SJSA1 (cell line): ENCODE data around the gene CRACR2B. TPM values are rescaled to one million over a fixed set of nuclear protein-coding genes. Genes with fewer than 3 reads are reported as not detected.

Experiments
- DNase-seq, 2 experiments: peaks; one replicate each; pipeline ENCODE4 v3.0.0-alpha.2; 2015 to 2020; ENCODE audit warnings: low spot score in 2 of 2, low read depth in 1 of 2
- H3K27ac ChIP-seq: fragments of 250-450 bp; sonication (Bioruptor Pico); 2 replicates; pipeline ENCODE4 v1.5.1; 2020; ENCODE audit warnings: mild to moderate bottlenecking, moderate library complexity
- H3K27me3 ChIP-seq: fragments of 250-450 bp; sonication (Bioruptor Pico); replicated peaks from 2 replicates; pipeline ENCODE4 v1.5.1; 2020; ENCODE audit warnings: mild to moderate bottlenecking, moderate library complexity
- H3K36me3 ChIP-seq: fragments of 250-450 bp; sonication (Bioruptor Pico); 2 replicates; pipeline ENCODE4 v1.5.1; 2020; ENCODE audit warnings: mild to moderate bottlenecking
- H3K4me1 ChIP-seq: fragments of 250-450 bp; sonication (Bioruptor Pico); replicated peaks from 2 replicates; pipeline ENCODE4 v1.6.1; 2021; ENCODE audit warnings: mild to moderate bottlenecking
- H3K4me3 ChIP-seq: fragments of 250-450 bp; sonication (Bioruptor Pico); 2 replicates; pipeline ENCODE4 v1.5.1; 2020; ENCODE audit warnings: mild to moderate bottlenecking
- H3K9me3 ChIP-seq: fragments of 250-450 bp; sonication (Bioruptor Pico); replicated peaks from 2 replicates; pipeline ENCODE4 v1.5.1; 2020; ENCODE audit warnings: mild to moderate bottlenecking
- total RNA-seq: library from RNA; depleted of rRNA; stranded (reverse); fragments of >200 nt; shearing (Covaris generic); gene quantifications from 2 replicates; pipeline ENCODE4 v1.2.3, GENCODE V29; 2014

Gene CRACR2B
- total RNA-seq, 1 experiment from 2014 or later, result not detected

- H3K36me3 ChIP-seq, result no peaks in the 10 kb centered on the region
- H3K9me3 ChIP-seq, result no peaks in the 10 kb centered on the region
- H3K4me1 ChIP-seq, result peaks cover 15% of the 10 kb centered on the region
- no peak overlapping the region for H3K4me3 ChIP-seq
- peaks cover 6% of the 10 kb centered on the region for H3K27me3 ChIP-seq
- H3K27ac ChIP-seq, result no peak overlapping the region
- DNase-seq, result no peak
These were observed 3.3 kb upstream of the CRACR2B start for GRCh38 chr11:824292-824880.

GRCh38 chr11:824942-825341, 2.8 kb upstream of the CRACR2B start:
- Histone ChIP-seq H3K27me3 (peaks cover 11% of the 10 kb centered on the region), H3K36me3 (no peaks in the 10 kb centered on the region), H3K27ac (no peak overlapping the region), H3K4me3 (no peak overlapping the region), H3K9me3 (no peaks in the 10 kb centered on the region), H3K4me1 (peaks cover 20% of the 10 kb centered on the region)
- no peak for DNase-seq

GRCh38 chr11:825366-826226, 2.1 kb upstream of the CRACR2B start:
- Histone ChIP-seq H3K27ac (no peak overlapping the region), H3K4me1 (peaks cover 21% of the 10 kb centered on the region), H3K9me3 (no peaks in the 10 kb centered on the region), H3K36me3 (no peaks in the 10 kb centered on the region), H3K4me3 (no peak overlapping the region), H3K27me3 (peaks cover 18% of the 10 kb centered on the region)
- no peak for DNase-seq

GRCh38 chr11:826227-826621, 1.5 kb upstream of the CRACR2B start:
- Histone ChIP-seq H3K4me3 (no peak overlapping the region), H3K36me3 (no peaks in the 10 kb centered on the region), H3K9me3 (no peaks in the 10 kb centered on the region), H3K27ac (no peak overlapping the region), H3K27me3 (peaks cover 22% of the 10 kb centered on the region), H3K4me1 (peaks cover 18% of the 10 kb centered on the region)
- no peak for DNase-seq

- Histone ChIP-seq H3K4me3 (no peak overlapping the region), H3K27ac (no peak overlapping the region), H3K4me1 (peaks cover 18% of the 10 kb centered on the region), H3K36me3 (no peaks in the 10 kb centered on the region), H3K9me3 (no peaks in the 10 kb centered on the region), H3K27me3 (peaks cover 22% of the 10 kb centered on the region)
- no peak for DNase-seq
These were observed 928 bp upstream of the CRACR2B start for GRCh38 chr11:826836-827145.

GRCh38 chr11:827146-827896, 398 bp upstream of the CRACR2B start:
- Histone ChIP-seq H3K4me3 (no peak overlapping the region), H3K27me3 (peaks cover 22% of the 10 kb centered on the region), H3K27ac (no peak overlapping the region), H3K36me3 (no peaks in the 10 kb centered on the region), H3K9me3 (no peaks in the 10 kb centered on the region), H3K4me1 (peaks cover 23% of the 10 kb centered on the region)
- DNase-seq, result no peak

- no peak for DNase-seq
- no peak overlapping the region for H3K4me3 ChIP-seq
- H3K27ac ChIP-seq, result no peak overlapping the region
These were observed 922 bp downstream of the CRACR2B start for GRCh38 chr11:828506-829175.

GRCh38 chr11:829176-829846, 1.6 kb downstream of the CRACR2B start:
- 0 out of 2 replicates have a peak, but pooled peaks cover 5% of the 10 kb centered on the region for H3K36me3 ChIP-seq
- peaks cover 36% of the 10 kb centered on the region for H3K4me1 ChIP-seq
- H3K4me3 ChIP-seq, result no peak overlapping the region
- H3K27ac ChIP-seq, result no peak overlapping the region
- H3K27me3 ChIP-seq, result peaks cover 22% of the 10 kb centered on the region
- no peaks in the 10 kb centered on the region for H3K9me3 ChIP-seq
- DNase-seq, result no peak

More at GRCh38 chr11:828506-829175, 922 bp downstream of the CRACR2B start:
- Histone ChIP-seq H3K4me1 (peaks cover 29% of the 10 kb centered on the region), H3K27me3 (peaks cover 22% of the 10 kb centered on the region), H3K9me3 (no peaks in the 10 kb centered on the region), H3K36me3 (0 out of 2 replicates have a peak, but pooled peaks cover 2% of the 10 kb centered on the region)

GRCh38 chr11:829847-830294, 2.2 kb downstream of the CRACR2B start:
- no peak overlapping the region; the same call in 1 of the 2 replicates for H3K4me3 ChIP-seq
- no peak for DNase-seq
- H3K4me1 ChIP-seq, result peaks cover 42% of the 10 kb centered on the region
- no peaks in the 10 kb centered on the region for H3K9me3 ChIP-seq
- H3K36me3 ChIP-seq, result 0 out of 2 replicates have a peak, but pooled peaks cover 5% of the 10 kb centered on the region
- peaks cover 22% of the 10 kb centered on the region for H3K27me3 ChIP-seq
- H3K27ac ChIP-seq, result no peak overlapping the region

- H3K36me3 ChIP-seq, result 0 out of 2 replicates have a peak, but pooled peaks cover 5% of the 10 kb centered on the region
- no peaks in the 10 kb centered on the region for H3K9me3 ChIP-seq
- no peak overlapping the region for H3K27ac ChIP-seq
- H3K27me3 ChIP-seq, result peaks cover 22% of the 10 kb centered on the region
- no peak overlapping the region; the same call in 1 of the 2 replicates for H3K4me3 ChIP-seq
- DNase-seq, result no peak
- H3K4me1 ChIP-seq, result peaks cover 47% of the 10 kb centered on the region
These were observed 2.8 kb downstream of the CRACR2B start for GRCh38 chr11:830295-831117.

- DNase-seq, result no peak
- no peak overlapping the region for H3K4me3 ChIP-seq
- no peaks in the 10 kb centered on the region for H3K9me3 ChIP-seq
- peaks cover 47% of the 10 kb centered on the region for H3K4me1 ChIP-seq
- H3K27me3 ChIP-seq, result peaks cover 22% of the 10 kb centered on the region
- no peak overlapping the region for H3K27ac ChIP-seq
- peaks cover 7% of the 10 kb centered on the region for H3K36me3 ChIP-seq
These were observed 3.6 kb downstream of the CRACR2B start for GRCh38 chr11:831118-831864.
